ENCODE results near the gene ADARB2.
"Not testable (repeated sequence)": the region's sequence is repeated elsewhere in the genome, so short reads cannot be mapped to it uniquely, and the experiment has no call there.

ADARB2 gene

DNA sequence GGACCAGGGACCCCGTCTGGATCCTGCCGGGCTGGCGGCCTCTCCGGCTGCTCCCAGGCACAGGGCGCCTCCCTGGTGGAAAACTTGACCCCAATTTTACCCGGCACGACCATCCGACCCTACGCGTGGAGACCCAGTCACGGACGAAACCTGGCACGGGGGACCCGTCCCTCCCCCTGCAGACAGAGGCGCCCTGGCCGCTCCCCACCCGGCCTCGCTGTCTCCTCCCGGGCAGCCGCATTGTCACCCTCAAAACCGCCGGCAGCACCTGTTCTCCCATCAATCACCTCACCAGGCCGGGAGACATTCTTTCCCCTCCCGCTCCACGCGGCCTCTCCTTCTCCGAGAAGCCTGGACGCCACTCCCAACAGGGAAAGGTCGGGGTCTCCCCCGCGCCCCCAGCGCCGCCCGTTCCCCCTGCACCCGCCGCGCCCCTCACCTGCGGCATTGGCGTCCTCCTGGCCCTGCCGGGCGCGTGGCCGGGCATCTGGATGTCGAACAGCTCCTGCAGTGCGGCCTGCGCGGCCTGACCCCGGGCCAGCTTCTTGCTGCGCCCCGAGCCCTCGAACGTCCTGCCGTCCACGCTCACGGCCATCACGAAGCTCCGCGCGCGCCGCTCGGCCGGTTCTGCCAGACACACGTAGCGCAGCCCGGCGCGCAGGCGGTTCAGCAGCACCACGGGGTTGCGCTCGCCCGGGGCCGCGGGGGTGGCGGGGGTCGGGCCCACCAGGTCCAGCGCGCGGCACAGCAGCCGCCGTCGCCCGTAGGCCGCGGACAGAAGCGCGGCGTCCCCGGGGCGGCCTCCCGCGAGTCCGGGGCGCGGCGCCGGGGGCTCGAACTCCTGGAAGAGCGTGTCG is 374.5 kb downstream of the ADARB2 start:
- FAIRE-seq = no peak
- no peak for DNase-seq (ENCODE audit: low spot score)

DNA sequence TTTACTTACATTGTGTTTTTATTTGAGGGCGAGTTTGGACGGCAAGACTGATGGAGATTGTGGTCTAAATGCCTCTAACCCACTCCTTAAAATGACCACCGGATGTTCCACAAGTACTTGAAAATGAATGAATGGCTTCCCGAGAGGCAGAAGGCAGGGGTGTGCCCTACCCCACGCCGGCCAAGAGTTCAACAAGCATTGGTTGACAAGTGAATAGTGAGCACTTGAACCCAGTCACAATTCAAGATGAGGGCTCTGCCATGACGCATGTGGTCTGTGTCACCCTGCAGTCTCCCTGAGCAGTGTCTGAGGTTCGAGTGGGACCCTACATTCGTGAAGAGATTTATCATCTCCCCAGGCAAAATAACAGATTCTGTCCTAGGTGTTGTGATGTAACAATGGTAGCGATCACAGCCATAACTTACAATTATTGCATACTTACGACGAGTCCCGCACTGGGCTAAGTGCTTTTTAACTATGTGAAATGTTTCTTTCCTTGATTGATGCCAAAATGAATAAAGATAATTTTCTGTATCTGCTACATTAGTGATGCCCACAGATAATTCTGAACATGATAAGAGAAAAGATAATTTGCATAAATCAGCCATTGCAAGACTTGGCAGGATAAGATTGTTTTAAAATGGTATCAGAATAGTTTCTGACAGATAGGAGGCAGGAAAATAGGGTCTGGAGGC is 375.8 kb downstream of the ADARB2 start:
- DNase-seq (ENCODE audit: low spot score) (no peak), FAIRE-seq (no peak)

DNA sequence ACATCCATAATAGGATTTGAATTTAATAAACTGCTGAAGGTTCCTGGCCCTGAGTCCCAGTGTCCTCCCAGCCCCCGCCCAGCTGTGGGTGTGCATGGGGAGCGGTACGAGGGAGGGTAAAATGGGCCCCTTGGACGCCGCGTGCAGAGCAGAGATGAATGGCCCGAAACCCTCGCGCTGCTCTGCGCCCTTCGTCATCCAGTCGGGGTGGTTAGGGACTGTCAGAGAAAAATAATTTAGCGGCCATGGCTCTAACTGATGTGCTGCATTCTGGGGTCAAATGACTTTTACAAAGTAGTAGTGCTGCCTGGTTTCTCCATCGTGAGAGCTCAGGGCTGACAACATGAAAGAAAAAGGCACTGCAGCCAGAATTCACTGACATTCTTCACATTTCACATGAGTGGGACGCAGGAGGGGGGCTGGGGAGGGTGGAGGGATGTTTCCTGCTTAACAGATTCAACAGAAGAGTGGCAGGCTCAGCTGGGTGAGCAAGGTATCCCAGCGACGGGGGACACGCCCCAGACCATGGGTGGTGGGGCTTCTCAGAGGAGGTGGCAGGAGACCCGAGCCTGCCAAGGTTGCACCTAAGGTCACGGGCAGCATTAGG is 376.7 kb downstream of the ADARB2 start:
- no peak for FAIRE-seq
- no peak for DNase-seq (ENCODE audit: low spot score)

- DNase-seq (ENCODE audit: low spot score) (no peak), FAIRE-seq (no peak)
These were observed 377.2 kb downstream of the ADARB2 start for GRCh38 chr10:1360011-1360557.

DNA sequence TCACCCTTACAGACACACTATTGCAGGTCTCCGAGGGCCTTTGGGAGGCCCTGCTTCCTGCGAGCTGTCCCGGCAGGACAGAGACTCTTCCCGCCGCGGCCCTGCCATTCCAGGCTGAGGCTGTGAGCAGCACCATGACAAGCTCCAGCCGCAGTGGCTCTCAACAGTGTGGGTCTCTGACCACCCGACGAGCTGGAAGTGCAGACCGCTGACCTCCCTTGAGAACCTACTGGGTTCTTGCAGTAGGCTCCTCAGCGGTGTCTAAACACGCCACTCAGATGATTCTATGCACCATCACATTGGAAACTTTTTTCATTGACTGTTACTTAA is 377.7 kb downstream of the ADARB2 start:
- FAIRE-seq (no peak), DNase-seq (ENCODE audit: low spot score) (no peak)

DNA sequence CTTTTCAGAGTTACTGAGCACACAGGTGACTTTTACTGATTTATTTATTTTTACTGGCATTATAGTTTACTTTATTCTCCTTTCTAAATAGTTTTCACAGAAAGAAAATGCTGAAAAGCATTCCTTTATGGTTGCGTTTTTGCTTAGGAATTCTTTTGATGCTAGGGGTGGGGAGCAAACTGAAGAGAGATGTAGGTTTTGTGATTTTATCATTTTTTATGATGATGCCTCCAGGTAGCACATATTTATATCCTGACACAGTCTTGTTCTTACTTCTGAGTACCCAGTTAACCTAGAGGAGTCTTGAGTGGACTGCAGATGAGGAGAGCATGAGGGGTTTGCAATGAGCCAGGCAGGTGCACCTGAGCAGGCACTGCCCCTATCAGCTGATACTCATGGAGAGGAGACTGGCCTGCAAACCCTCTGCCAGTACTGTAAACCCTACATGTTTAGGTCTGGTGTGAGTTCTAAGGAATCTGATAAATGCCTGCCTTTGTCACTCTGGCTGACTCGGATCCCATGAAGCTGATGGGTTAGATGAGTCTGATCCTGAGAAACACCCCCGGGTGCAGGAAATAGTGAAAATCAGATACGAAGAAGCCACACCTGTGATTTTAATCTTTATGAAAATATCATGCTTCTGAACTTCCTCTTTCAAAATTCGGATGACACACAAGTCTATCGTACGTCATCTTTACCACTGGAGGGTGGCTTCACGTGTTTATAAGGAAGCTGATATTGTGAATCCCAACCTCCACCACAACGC is 378.3 kb downstream of the ADARB2 start:
- FAIRE-seq (no peak), DNase-seq (ENCODE audit: low spot score) (no peak)

DNA sequence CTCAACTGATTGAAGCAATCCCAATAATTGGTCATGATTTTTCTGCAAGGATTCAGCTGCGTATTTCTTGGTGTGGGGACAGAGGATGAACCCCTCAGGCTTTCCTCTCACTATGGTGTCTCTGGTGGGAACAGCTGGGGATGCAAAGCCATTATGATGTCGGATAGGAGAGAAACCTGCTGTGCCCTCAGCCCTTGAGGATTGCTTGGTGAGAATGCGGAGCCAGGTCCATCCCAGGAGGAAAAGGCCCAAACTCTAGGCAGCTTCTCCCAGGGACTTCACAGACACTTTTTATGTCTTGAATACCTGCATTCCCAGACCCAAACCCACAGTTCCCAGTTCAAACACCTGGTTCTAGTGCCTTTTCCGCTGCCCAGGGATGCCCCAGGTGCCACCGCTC is 379.2 kb downstream of the ADARB2 start:
- FAIRE-seq (no peak), DNase-seq (ENCODE audit: low spot score) (no peak)

DNA sequence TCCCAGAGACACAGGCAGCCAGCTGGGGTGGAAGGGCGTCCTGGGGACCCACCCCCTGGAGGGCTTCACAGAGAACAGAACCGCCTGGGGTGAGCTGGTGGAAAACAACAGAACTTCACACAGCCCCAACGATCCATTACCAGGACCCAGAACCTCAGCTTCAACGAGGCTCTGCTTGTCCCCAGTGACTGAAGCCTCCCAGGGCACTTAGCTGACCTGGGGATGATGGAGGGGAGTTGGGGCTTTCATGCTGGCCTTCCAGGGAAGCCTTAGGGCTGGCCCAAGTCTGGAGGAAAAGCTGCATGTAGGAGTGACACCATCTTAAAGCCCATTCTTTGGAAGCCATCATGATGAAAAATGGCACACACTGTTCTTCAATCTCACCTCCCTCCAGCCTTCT is 381.0 kb downstream of the ADARB2 start:
- FAIRE-seq (no peak), DNase-seq (ENCODE audit: low spot score) (no peak)

DNA sequence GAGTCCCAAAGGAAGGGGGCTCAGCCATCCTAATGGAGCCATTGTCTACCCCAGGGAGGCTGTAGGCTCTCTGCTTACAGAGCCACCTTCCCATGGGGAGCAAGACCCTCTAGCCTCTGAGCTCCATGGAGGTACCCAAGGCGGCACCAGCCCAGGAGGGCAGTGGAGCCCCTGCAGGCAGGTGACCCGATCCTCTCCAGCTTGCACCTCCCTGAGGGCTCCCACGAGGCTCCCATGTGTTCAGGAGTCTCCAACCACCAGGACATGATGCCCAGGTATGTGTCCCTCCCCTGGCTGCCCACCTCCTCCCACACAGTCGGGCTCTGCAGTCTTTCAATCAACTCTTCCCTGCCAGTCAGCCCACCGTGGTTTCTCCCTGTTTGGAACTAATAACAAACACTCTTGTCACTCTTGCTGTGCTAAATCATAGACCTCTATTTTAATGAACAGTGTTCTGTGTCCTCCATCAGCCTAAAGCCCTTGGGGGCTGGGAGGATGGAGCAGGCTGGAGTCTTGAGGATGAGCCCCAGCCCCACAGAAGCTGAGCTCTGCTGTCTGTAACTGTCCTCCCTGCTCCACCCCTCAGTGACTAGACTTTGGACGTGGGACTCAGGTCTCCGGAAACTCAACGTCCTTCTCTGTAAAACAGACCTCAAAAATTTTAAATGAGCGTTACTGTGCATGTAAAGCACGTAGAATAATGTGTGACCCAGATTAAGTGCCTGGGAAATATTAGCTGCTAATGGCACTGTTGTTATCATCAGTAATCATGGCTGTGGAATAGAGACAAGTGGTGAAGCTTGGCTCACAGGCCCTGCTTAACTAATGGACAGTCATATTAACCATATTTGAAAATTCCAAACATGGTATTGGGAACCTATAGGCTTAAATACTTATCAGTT is 382.3 kb downstream of the ADARB2 start:
- DNase-seq (ENCODE audit: low spot score) (no peak), FAIRE-seq (no peak)

DNA sequence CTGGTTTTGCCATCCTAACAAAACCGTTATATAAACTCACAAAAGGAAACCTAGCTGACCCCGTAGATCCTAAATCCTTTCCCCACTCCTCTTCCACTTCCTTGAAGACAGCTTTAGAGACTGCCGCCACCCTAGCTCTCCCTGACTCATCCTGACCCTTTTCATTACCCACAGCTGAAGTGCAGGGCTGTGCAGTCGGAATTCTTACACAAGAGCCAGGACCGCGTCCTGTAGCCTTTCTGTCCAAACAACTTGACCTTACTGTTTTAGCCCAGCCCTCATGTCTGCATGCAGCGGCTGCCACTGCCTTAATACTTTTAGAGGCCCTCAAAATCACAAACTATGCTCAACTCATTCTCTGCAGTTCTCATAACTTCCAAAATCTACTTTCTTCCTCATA is 385.0 kb downstream of the ADARB2 start:
- not testable (repeated sequence) for FAIRE-seq; DNase-seq (ENCODE audit: low spot score)

- FAIRE-seq = no peak
- no peak for DNase-seq (ENCODE audit: low spot score)
These were observed 388.6 kb downstream of the ADARB2 start for GRCh38 chr10:1348773-1349050.

- DNase-seq (ENCODE audit: low spot score) (no peak), FAIRE-seq (no peak)
These were observed 389.2 kb downstream of the ADARB2 start for GRCh38 chr10:1347962-1348772.

GRCh38 chr10:1347525-1347924 is 389.8 kb downstream of the ADARB2 start:
- no peak for FAIRE-seq
- no peak for DNase-seq (ENCODE audit: low spot score)

DNA sequence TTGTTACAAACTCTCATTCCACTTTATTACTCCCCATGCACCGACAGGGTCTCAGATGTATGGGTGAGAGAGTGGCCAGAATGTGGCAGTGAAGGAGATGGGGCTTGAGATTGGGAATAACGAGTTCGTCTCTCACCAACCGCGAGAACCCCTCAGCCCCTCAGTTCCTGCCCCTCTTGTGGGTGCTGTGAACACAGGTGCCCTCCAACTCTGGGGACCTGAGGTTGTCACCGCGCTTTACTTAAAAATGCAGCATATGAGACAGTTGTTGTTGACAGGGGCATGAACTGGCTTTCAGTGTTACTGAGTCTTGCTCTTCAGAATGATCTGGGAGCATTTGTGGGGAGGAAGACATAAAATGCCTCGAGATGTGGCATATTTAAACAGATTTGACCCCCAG is 391.1 kb downstream of the ADARB2 start:
- no peak for FAIRE-seq
- DNase-seq (ENCODE audit: low spot score) = no peak

- no peak for DNase-seq (ENCODE audit: low spot score)
- no peak for FAIRE-seq
These were observed 392.0 kb downstream of the ADARB2 start for GRCh38 chr10:1345368-1345767.

DNA sequence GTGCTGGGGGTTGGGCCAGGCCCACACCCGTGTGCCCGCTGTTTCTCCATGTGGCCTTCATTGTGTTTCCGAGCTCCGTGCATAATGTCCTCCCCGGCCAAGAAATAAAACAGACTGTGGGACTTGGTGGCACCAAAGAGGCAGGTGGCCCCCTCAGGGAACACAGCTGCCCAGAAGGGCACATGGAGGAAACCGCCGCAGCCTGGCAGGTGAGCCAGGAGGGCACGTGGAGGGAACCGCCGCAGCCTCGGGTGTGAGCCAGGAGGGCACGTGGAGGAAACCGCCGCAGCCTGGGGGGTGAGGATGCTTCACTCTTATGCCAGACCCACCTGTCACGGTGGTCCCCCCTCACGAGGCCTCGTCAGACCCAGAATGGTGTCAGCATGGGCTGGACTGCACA is 392.5 kb downstream of the ADARB2 start:
- DNase-seq (ENCODE audit: low spot score) (no peak), FAIRE-seq (no peak)

GRCh38 chr10:1344408-1344807 is 392.9 kb downstream of the ADARB2 start:
- FAIRE-seq = no peak
- DNase-seq (ENCODE audit: low spot score) = no peak

- FAIRE-seq (no peak), DNase-seq (ENCODE audit: low spot score) (no peak)
These were observed 394.1 kb downstream of the ADARB2 start for GRCh38 chr10:1343176-1343575.

DNA sequence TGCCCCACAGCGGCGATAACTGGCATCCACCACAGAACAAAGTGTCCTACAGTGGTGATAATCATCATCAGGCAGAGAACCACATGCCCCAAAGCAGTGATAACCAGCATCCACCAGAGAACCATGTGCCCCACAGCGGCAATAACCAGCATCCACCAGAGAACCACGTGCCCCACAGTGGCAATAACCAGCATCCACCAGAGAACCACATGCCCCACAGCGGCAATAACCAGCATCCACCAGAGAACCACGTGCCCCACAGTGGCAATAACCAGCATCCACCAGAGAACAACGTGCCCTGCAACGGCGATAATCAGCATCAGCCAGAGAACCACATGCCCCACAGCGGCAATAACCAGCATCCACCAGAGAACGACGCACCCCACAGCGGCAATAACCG is 396.3 kb downstream of the ADARB2 start:
- FAIRE-seq = not testable (repeated sequence)

DNA sequence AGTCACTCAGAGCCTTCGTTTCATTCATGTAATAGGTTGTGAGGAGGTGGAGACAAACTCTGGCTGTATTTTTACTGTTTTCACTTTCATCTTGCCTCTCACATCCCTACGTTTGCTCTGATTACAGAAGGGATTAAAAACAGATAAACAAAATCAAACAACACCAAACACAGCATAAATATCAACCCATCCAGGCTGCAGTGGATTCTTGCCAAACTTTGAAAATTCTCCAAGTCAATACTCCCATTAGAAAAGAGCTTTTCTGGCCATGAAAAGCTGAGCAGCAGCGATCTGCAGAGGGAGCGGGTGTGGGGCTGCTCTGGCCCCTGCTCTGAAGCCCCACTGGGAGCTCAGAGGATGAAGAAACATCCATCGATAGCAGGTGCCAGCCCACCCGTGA is 397.9 kb downstream of the ADARB2 start:
- DNase-seq (ENCODE audit: low spot score) = no peak
- FAIRE-seq = no peak

More for the DNA sequence above, 396.3 kb downstream of the ADARB2 start:
- not testable (repeated sequence) for DNase-seq (ENCODE audit: low spot score)

Measured in RCC 7860 (cell line).